ENCODE data around the gene VWA5A.

DNA sequence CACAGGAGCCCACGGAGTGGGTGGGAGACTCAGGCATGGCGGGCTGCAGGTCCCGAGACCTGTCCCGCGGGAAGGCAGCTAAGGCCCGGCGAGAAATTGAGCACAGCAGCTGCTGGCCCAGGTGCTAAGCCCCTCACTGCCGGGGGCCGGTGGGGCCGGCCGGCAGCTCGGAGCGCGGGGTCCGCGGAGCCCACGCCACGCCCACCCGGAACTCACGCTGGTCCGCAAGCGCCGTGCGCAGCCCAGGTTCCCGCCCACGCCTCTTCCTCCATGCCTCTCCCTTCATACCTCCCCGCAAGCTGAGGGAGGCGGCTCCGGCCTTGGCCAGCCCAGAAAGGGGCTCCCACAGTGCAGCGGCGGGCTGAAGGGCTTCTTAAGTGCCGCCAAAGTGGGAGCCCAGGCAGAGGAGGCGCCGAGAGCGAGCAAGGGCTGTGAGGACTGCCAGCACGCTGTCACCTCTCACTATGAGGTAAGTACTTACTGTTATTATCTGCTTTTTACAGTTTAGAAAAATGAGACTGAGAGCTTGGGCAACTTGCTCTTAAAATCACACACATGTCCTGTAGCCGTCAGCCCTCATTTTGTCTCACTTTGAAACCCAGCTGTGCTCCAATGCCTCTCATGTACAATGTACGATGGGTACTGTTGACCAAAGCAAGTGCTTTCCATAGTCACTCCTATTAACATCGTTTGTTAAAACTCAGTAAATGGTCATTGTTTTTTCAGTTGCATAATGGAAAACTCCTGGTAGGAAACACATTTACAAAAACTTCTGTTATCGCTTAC is 55.7 kb downstream of the VWA5A start:
- TF ChIP-seq, protein P1, sequence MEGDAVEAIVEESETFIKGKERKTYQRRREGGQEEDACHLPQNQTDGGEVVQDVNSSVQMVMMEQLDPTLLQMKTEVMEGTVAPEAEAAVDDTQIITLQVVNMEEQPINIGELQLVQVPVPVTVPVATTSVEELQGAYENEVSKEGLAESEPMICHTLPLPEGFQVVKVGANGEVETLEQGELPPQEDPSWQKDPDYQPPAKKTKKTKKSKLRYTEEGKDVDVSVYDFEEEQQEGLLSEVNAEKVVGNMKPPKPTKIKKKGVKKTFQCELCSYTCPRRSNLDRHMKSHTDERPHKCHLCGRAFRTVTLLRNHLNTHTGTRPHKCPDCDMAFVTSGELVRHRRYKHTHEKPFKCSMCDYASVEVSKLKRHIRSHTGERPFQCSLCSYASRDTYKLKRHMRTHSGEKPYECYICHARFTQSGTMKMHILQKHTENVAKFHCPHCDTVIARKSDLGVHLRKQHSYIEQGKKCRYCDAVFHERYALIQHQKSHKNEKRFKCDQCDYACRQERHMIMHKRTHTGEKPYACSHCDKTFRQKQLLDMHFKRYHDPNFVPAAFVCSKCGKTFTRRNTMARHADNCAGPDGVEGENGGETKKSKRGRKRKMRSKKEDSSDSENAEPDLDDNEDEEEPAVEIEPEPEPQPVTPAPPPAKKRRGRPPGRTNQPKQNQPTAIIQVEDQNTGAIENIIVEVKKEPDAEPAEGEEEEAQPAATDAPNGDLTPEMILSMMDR (IDR thresholded peaks at IDR 0.05; ENCODE audit: low read depth, low read length) = no peak
- TF ChIP-seq EZH2phosphoT487 (IDR thresholded peaks at IDR 0.05; ENCODE audit: low read depth) = no peak

Measured in OCI-LY3 (cell line).